NOMO-1 (cell line): ENCODE data around the gene GABRB2.

Source experiments
- DNase-seq, 2 experiments: peaks; one replicate each; lab custom pipeline; 2025; ENCODE audit not compliant: unreplicated experiment in 2 of 2; lab: John Stamatoyannopoulos, UW

Gene GABRB2

DNA sequence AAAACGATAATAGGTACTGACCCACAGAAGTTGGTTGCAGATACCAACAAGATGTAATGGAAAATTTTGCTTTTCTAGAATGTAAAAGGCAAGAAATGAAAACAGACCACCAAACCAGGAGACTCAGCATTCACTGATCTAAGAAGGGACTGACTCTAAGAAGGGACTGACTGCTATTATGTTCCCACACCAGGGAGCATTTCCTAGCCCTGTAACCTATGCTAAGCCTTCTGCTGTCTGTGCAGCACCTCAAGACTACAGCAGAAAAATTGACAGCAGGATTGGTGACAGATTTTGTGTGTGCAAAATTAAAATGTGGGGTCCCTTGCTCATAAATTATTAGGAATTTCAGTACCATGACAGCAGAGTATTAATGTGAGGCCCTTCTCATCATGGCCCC is 154.8 kb downstream of the GABRB2 start:
- no peak for DNase-seq

DNA sequence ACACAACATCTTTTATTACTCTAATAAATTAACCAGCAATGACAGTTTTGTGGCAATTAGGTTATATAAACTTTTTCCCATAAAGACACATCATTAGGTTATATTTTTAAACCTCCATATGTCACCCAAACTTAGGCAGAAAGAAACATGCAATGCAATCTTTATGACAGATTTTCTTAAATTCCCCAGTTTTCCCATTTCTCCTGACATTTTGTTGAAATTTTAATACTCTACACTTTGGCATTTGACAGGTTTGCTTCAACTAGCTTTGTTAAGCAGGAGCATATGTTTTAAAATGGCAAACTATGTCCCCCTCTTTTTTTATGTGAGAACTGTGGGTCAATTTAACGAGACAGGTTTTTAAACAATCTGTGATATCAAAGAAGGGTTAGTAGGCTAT is 155.5 kb downstream of the GABRB2 start:
- no peak for DNase-seq

DNA sequence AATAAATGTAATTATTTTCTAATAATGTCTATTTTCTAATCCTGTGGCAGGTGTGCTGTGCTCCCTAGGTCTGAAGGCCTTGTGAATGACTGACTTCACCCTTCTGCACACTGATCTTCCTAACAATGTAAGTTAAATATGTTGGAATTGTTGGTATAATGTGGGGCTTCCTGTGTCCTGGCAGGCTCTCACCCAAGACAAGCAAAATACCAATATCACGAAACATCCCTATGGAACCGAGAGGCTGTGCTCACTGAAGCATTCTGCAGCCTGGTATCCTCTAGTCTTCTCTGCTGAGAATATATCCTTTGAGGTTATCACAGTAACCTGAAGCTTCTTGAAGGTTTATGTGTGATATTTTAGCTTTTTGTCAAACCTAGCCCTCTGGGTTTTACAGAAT is 159.4 kb downstream of the GABRB2 start:
- no peak for DNase-seq

DNA sequence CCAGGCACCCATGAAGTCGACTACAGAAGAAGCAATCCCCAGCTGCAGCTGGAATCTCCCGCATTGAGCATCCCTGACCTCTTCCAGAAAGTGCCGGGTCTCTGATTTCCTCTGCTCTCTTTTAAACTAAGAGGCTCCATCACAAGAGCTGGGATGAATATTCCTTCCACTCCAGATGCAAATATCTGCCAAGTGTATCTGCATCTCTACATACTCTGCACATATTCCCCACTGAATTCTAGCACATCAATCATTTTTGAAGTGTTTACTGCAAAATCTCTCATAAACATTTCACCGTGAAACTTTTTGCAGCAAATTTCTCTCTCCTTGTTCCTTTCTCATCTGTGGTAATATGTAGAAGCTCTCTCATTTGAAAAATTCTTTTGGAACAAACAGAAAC is 161.5 kb downstream of the GABRB2 start:
- DNase-seq, result no peak

DNA sequence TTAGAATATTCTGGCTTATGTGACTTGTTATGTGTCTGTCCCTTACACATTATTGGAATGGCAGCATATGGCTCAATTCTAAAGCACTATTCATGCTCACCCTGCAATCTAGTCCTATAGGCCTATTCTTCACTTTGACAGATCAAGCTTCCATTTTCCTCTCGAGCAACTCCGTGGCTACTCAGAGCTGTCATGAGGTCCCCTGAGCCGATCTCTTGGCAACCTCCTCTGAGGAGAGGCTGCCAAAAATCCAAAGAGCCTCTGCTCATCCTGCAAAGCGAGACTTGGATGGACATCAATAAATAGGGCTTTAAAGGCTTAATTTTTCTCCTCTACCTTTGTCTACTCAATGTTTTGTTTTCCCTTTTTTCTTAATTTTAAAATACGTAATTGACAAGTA is 163.8 kb downstream of the GABRB2 start:
- no peak for DNase-seq

DNA sequence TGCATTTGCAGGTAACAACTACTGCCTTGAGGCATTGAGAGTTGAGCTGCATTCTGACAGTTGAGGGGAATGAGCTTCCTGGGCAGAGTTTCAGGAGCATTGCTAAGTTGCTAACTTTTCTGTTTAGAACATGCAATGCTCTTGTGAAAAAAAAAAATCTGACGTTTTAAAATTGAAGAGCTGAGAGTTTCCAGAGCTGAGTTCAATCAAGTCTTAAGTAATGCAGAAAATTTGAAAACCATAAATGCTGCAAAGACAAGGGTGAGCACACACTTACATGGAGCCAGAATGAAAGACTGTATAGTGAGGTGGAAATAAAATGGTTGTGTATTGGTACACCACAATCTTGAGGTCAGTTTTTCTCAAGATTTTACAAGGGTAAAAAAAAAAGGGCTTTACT is 166.0 kb downstream of the GABRB2 start:
- DNase-seq, result no peak

DNA sequence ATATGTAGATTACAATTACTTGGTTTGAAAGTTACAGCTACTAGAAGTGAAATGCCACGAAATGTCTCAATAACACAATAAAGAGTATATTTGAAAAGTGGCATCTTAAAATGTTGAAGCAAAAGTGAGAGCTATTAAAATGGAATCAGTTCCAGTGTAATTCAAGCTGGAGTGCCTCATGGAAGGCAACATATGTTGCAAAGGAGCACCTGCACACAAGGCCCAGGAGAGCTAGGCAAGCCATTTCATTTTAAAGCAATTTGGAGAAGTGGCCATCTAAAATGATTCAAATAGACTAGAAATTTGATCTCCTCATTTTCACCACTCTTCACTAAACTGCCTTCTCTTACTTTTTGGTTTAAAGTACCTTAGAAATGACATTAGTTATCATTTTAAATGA is 167.8 kb downstream of the GABRB2 start:
- DNase-seq, result no peak

DNA sequence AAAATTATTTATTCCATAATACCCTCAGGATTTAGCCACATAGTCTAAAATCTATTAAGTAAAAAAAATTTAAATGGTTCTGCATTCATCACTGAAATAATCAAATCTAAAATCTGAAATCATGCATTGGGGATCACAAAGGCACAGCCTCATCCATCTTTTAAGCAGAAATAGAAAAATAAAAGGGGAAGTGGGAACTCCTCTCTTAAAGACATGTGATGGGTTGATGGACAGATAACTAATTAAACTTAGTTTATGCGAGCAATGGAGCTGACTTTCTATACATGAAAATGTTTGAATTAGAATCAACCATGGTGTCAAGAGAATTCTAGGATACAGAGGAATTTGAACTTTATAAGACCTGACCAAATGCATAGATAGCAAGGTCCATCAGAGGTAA is 170.5 kb downstream of the GABRB2 start:
- DNase-seq, result no peak

DNA sequence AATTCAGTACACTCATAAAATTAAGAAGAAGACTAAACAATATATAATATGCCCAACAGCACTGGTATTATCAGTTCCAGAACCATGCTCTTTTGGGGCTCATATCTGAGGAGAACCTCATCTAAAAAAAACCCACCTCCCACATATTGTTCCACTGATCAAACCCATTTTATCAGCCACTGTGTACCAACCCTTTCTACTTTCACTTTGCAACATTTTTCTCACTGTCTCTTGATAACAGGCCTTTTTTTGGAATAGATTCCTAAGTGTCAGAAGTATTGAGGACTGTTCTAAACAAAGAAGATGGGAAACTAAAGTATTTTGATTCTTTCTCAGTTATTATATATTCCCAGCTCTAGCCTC is 173.2 kb downstream of the GABRB2 start:
- no peak for DNase-seq

DNA sequence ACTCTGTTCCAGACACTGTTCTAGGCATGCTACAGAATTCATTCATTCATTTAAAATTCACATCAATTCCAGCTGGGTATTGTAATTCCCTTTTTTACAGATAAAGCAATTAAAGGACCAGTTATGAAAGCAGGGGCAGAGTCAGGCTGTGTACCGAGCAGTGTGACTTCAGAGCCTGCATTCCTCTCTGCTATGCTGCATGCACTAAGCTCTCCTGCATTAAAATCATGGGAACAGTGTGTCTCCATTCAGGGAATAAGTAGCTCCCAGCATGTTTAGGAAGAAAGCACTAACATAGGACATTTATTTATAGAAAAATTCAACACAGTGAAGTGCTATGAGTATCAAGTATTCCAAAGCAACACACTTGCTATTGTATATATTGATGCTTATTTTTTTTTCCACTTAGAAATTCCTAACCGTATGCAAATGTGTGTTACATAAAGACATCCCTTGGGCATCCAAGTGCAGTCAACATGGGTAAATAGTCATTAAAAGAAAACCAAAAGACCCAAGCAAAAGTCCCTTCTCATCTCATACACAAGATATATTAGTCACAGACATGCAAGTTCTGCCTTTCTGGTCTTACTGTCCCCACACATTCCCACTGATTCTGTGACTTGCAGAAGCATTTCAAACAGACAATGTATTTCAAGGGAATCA is 173.7 kb downstream of the GABRB2 start:
- DNase-seq, result no peak

DNA sequence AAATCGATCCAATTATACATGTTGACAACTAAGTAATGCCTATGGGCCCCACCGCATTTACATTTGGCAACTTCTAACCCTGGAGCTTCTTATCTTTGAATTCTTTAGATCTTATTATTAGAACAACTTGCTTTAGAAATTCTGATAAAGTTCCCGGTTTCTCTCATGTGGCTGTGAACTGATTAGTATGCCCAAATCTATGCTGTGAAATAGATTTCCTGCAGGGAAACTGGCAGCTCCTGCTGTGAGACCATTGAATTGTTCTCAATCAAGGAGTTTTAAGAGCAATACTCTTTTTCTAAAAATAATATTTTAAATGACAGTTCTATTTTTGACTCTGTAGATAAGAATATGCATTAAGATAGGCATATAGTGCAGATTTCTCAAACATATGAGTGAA is 177.5 kb downstream of the GABRB2 start:
- no peak for DNase-seq

DNA sequence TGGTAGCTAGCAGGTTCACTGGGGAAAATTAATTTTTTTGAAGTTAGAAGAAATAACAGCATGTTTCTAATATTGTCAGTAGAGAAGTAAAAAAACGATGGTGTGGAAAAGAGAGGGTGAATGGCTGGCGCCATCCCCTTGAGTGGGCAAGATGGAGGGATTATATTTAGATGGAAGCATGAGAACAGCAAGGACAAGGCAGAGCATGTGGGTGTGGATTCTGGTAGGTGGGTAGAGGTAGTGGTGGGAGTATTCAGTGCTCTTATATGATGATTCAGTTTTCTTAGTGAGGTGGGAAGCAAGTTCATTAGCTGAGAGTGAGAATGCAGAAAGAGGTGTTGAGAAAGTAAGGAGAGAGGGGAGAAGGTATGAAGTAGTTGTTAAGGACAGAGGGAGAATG is 188.1 kb downstream of the GABRB2 start:
- DNase-seq, result no peak

DNA sequence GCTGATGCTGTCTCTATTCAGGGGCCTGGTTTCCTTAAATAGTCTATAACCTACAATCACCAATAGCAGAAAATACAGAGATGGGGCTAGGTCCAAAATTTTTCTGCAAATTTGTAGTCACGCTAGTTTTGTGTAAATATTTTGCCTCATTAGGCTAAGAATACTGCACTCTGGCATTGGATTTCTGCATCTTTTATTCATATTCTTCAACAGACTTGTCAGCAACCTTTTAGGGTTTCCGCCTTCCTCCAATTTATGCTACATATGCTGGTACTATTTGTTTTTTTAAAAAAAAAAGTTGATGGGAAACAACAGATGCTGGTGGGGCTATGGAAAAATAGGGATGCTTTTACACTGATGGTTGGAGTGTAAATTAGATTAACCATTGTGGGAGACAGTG is 202.3 kb downstream of the GABRB2 start:
- no peak for DNase-seq

DNA sequence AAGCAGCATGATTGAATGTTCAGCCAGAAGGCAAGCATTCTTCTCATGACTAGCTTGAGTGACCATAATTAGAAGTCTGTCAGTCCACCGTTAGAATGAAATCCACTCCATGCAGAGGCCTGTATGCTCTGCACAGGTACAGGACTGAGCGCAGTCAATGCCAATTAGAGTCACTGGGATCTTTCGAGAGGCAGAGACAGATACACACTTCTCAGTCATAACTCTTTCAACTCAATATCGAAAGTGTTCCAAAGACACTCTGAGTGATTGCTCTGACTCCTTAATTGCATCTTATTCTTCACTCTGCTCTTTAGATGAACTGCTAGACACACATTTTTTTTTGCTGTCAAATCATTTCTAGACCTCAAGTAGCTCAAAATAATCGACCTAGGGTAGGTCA is 203.6 kb downstream of the GABRB2 start:
- no peak for DNase-seq

DNA sequence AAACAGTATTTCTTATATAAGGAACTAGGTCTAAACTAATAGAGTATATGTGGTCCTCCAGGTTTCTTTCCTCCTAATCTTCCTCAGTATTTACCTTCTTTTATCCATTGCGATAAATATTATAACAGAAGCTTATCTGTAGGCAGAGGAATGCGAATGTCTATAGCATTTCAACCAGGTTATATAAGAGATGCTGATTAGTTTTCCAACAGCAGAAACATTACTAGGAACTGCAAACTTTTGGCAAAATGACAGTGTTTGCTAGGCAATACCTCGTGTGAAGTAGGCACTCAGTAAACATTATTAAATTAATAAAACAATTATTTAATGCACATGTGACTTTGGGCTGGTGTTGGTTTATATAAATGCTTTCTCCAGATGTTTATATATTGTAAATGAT is 206.5 kb downstream of the GABRB2 start:
- no peak for DNase-seq

DNA sequence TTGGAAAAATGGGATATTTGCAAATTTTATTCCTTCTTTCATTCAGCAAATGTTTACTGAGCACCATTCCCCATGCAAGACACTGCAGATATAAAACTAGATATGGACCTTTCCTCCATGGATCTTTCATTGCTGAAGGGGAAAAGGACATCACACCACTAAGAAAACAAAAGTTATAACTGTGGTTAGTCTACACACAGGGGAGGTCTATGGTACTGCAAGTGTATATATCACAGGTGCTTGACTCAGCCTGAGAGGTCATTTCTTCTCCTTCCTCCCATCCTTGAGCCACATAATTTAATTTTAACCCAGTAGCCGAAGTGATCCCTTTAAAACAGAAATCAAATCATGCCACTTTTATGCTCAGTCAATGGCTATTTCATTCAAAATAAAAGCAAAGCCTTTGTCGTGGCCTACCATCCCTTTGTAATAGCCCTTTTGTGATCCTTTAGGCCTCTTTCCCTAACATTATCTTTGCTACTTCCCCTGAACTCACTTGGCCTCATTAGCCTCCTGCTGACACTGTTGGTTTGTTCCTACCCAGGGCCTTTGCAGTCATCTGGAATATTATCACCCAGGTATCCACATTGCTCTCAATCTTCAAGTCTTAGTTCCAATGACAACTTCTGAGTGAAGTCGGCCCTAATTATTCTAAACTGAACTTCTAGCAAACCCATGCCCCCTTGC is 213.2 kb downstream of the GABRB2 start:
- DNase-seq, result no peak

DNA sequence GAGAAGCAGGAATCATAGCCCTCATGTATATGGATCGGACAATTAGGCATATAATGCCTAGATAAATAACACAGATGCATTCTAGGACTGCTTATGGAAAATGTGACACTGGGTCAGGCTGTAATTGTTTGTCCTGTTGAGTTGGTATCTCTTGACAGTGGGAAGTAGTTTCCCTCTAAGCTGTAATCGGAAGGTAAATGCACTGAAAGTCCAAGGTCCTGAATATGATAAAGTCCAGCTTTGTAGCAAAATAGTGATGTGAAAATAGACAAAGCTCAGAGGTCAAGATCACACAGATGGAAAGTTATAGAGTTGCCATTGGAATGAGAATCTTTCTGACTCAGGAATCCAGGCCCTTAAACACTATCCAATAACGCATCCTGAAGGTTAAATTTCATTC is 214.2 kb downstream of the GABRB2 start:
- DNase-seq, result no peak

DNA sequence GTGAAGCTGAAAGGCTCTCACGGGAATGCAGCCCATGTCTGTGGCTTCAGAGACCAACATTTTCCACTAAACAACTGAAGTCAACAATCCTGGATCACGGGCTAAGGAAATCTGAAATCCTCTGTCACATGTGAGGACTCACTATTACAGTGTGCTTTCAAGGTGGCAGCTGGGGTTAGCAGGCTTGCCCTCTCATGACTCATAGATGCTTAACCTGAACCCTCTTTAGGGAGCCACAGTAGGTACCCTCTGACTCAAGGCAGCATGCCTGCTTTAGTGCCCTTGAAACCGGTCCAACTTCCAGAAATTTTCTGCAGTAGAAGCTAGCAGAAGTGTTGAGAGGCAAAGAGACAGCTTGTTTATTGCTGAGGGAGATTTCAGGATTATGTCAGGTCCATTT is 232.5 kb downstream of the GABRB2 start:
- DNase-seq, result no peak

DNA sequence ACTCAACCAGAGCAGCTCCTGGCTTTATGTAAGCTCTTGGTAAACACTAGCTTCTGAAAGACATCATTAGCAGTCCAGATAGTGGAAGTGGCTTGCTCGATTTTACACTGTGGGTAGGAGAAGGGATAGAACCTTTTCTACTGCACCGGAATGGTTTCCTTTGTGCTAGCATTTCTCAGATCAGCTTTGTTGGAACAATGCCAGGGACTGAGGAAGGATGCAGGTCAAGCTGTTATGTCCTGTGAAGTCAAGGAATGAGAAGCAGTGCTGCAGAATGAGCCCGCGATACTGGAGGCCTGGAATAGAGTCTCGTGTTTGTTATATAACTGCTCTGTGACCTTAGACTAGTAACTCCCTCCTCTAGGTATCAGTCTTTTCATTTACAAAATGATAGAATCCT is 233.6 kb downstream of the GABRB2 start:
- no peak for DNase-seq

DNA sequence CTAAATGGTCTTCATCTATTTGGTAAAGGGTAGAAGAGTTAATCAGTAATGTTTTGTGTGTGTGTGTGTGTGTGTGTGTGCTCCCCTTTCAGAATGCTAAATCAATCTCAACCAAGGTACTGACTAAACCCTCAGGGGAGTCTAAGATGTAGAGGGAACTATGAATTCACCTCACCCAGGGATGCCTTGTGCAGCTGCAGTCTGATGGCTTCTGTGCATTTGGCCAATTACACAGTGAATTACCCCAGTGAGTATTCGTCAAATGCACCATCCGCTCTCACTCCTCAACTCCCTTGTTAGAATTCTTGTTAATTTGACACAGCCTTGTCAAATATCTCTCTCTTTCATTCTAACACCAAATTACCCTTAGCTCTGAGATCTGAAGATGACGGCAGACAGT is 234.6 kb downstream of the GABRB2 start:
- DNase-seq, result no peak

DNA sequence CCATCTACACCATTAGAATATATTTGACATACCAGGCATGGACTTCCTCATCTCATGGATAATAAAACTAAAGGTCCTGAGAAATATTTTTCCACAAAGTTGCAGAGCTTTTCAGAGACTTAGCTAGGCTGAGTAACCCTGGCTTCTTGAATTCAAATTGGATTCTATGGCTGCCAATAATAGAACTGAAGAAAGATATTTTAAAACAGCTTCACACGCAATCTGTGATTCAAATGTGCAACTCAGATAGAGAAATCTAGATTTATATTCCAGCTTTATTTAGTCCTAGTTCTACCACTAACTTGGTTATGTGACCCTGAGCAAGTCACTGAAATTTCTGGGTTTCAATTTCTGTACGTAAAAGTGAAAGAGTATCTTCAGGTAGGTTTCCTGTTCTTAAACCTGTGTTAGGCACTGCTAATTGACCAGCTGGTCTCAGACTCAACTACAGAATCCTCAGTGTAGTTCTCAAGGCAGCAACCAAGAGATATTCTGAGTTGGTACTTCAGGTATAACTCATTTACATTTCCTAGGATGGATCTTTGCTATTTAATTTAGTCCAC is 235.3 kb downstream of the GABRB2 start:
- no peak for DNase-seq

DNA sequence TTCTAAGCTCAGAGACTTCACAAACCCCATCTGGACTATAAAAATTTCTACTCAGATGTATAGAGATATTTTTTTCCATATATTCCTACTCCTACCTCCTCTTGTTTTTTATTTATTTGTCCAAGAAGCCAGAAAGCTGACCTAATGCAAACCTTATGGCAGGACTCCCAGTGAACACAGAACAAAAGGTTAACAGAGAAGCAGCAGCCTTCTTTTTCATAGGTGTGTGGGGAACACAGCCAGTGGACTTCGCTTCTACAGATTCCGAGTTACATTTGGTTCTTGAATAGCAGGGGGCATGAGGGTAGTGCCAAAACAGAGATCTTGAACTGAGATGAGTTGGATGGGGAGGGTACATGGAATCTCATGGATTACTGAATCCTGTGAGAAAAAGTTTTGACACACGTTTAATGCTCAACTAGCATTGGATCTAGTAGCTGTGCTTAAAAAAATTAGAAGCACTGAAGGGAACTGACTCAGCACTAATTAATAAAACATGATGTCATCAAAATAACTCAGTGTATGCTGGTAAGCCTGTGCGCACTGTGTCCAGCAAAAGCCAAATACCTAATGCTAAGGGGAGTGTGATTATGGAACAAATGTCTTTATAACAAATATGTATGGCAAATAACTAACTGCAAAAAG is 240.1 kb downstream of the GABRB2 start:
- DNase-seq, result no peak
